ENCODE results near the gene SRGAP1. TPM values are rescaled to one million over a fixed set of nuclear protein-coding genes. Genes with fewer than 3 reads are reported as not detected.
"Not testable (repeated sequence)": the region's sequence is repeated elsewhere in the genome, so short reads cannot be mapped to it uniquely, and the experiment has no call there.

Gene SRGAP1
- total RNA-seq, 1 donor from 2014 or later, result 0.07 TPM

GRCh38 chr12:64120568-64120967, 276.1 kb downstream of the SRGAP1 start:
- no peaks in the 10 kb centered on the region for H3K9me3 Mint-ChIP-seq
- no peaks in the 10 kb centered on the region for H3K36me3 Mint-ChIP-seq (ENCODE audit: low read depth)
- DNase-seq (ENCODE audit: low spot score), result no peak

DNA sequence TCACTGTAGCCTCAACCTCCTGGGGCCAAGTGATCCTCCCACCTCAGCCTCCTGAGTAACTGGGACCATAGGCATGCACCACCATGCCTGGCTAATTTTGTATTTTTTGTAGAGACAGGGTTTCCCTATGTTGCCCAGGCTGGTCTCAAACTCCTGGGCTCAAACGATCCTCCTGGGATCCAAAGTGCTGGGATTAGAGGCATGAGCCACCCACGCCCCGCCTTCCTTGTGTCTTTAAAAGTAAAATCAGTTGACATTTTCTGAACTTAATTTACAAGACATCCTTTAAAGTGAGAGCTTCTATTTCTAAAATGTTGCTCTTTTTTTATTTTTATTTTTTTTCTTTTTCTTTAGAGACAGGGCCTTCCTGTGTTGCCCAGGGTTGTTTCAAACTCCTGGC, 276.6 kb downstream of the SRGAP1 start:
- intact Hi-C loops (cut with micrococcal nuclease); H3K27ac Mint-ChIP-seq; H3K36me3 Mint-ChIP-seq (ENCODE audit: low read depth); H3K4me1 Mint-ChIP-seq (ENCODE audit: low read depth); H3K9me3 Mint-ChIP-seq; H3K27me3 Mint-ChIP-seq (ENCODE audit: low read depth); DNase-seq (ENCODE audit: low spot score); H3K4me3 Mint-ChIP-seq (ENCODE audit: low read depth): not testable (repeated sequence)

More at GRCh38 chr12:64120568-64120967, 276.1 kb downstream of the SRGAP1 start:
- H3K4me1 Mint-ChIP-seq (ENCODE audit: low read depth), result no peaks in the 10 kb centered on the region
- H3K27ac Mint-ChIP-seq, result no peak overlapping the region
- intact Hi-C loops (cut with micrococcal nuclease), result no loop called here
- peaks cover 8% of the 10 kb centered on the region for H3K27me3 Mint-ChIP-seq (ENCODE audit: low read depth)
- H3K4me3 Mint-ChIP-seq (ENCODE audit: low read depth), result no peak overlapping the region

GRCh38 chr12:64122154-64122553, 277.7 kb downstream of the SRGAP1 start:
- no peaks in the 10 kb centered on the region for H3K36me3 Mint-ChIP-seq (ENCODE audit: low read depth)
- H3K27ac Mint-ChIP-seq, result no peak overlapping the region
- intact Hi-C loops (cut with micrococcal nuclease), result no loop called here

GRCh38 chr12:64122995-64123394, 278.5 kb downstream of the SRGAP1 start:
- no peaks in the 10 kb centered on the region for H3K4me1 Mint-ChIP-seq (ENCODE audit: low read depth)
- H3K27ac Mint-ChIP-seq, result no peak overlapping the region
- H3K27me3 Mint-ChIP-seq (ENCODE audit: low read depth), result peaks cover 6% of the 10 kb centered on the region
- H3K9me3 Mint-ChIP-seq, result no peaks in the 10 kb centered on the region
- H3K4me3 Mint-ChIP-seq (ENCODE audit: low read depth), result no peak overlapping the region
- H3K36me3 Mint-ChIP-seq (ENCODE audit: low read depth), result no peaks in the 10 kb centered on the region
- intact Hi-C loops (cut with micrococcal nuclease), result no loop called here
- no peak for DNase-seq (ENCODE audit: low spot score)

More at GRCh38 chr12:64122154-64122553, 277.7 kb downstream of the SRGAP1 start:
- no peak for DNase-seq (ENCODE audit: low spot score)
- H3K4me1 Mint-ChIP-seq (ENCODE audit: low read depth), result no peaks in the 10 kb centered on the region
- no peaks in the 10 kb centered on the region for H3K9me3 Mint-ChIP-seq
- no peak overlapping the region for H3K4me3 Mint-ChIP-seq (ENCODE audit: low read depth)
- H3K27me3 Mint-ChIP-seq (ENCODE audit: low read depth), result peaks cover 6% of the 10 kb centered on the region

DNA sequence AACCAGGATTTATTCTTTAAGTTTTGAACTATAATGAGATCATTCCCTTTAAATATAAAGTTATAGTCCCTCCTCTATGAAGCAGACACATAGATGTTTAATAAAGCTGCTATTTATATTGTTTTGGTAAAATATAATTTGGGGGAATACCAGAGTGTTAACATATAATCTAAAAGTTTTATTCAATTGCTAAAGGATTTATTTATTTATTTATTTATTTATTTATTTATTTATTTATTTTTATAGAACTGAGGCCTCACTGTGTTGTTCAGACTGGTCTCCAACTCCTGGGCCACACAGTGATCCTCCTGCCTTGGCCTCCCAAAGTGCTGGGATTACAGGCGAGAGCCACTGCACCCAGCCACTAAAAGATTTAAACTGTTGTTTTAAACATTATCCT, 278.9 kb downstream of the SRGAP1 start:
- Mint-ChIP-seq H3K27ac (no peak overlapping the region), H3K9me3 (no peaks in the 10 kb centered on the region), H3K4me3 (ENCODE audit: low read depth) (no peak overlapping the region), H3K36me3 (ENCODE audit: low read depth) (no peaks in the 10 kb centered on the region), H3K27me3 (ENCODE audit: low read depth) (peaks cover 6% of the 10 kb centered on the region), H3K4me1 (ENCODE audit: low read depth) (no peaks in the 10 kb centered on the region)
- intact Hi-C loops (cut with micrococcal nuclease), result no loop called here
- DNase-seq (ENCODE audit: low spot score), result no peak

DNA sequence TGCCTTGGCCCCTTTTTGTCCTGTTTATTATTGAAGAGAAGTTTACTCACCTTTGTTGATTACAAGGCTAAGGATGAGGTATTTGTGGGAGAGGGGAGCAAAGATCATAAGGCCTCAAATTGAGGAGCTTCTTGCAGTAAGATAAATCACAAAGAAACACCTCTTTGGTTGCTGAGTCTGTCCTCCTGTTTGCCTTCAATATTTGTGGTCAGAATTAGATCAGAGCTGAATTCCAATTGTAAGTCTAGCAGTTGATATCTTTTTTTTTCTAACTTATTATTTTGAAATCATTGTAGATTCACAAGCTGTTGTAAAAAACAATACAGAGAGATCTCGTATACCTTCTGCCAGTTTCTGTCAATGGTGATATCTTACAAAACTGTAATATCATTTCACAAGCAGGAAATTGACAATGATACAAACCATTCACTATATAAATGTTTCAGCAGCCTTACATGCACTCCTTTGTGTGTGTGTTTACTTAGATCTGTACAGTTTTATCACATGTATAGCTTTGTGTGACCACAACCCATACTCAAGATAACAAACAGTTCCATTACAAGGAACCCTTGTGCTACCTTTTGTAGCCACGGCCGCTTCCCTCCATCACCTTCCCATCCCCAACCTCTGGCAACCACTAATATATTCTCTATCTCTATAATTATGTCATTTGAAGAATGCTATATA, 280.2 kb downstream of the SRGAP1 start:
- Mint-ChIP-seq H3K36me3 (ENCODE audit: low read depth) (no peaks in the 10 kb centered on the region), H3K27ac (no peak overlapping the region), H3K4me3 (ENCODE audit: low read depth) (no peak overlapping the region), H3K27me3 (ENCODE audit: low read depth) (peaks cover 4% of the 10 kb centered on the region), H3K4me1 (ENCODE audit: low read depth) (no peaks in the 10 kb centered on the region), H3K9me3 (no peaks in the 10 kb centered on the region)
- no peak for DNase-seq (ENCODE audit: low spot score)
- intact Hi-C loops (cut with micrococcal nuclease), result no loop called here

DNA sequence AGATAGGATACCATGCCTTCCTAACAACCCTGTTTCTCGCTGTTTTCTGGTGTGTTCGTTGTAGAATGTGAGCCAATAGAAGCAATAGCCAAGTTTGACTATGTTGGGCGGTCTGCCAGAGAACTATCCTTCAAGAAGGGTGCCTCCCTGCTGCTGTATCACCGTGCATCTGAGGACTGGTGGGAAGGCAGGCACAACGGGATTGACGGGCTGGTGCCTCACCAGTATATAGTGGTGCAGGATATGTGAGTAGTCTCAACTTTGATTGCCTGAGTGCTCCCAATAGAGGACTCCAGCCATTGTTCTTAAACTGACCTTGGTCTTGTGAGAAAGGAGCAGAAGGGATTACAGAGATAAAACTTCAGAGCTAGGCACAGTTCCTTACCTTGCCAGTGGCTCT, 281.4 kb downstream of the SRGAP1 start:
- H3K27ac Mint-ChIP-seq, result no peak overlapping the region
- no peak for DNase-seq (ENCODE audit: low spot score)
- no peaks in the 10 kb centered on the region for H3K36me3 Mint-ChIP-seq (ENCODE audit: low read depth)
- intact Hi-C loops (cut with micrococcal nuclease), result no loop called here
- no peak overlapping the region for H3K4me3 Mint-ChIP-seq (ENCODE audit: low read depth)
- peaks cover 4% of the 10 kb centered on the region for H3K27me3 Mint-ChIP-seq (ENCODE audit: low read depth)
- no peaks in the 10 kb centered on the region for H3K9me3 Mint-ChIP-seq
- no peaks in the 10 kb centered on the region for H3K4me1 Mint-ChIP-seq (ENCODE audit: low read depth)

GRCh38 chr12:64127811-64128210, 283.3 kb downstream of the SRGAP1 start:
- Mint-ChIP-seq H3K4me1 (ENCODE audit: low read depth) (no peaks in the 10 kb centered on the region), H3K36me3 (ENCODE audit: low read depth) (no peaks in the 10 kb centered on the region), H3K27me3 (ENCODE audit: low read depth) (no peaks in the 10 kb centered on the region), H3K27ac (no peak overlapping the region), H3K9me3 (no peaks in the 10 kb centered on the region), H3K4me3 (ENCODE audit: low read depth) (no peak overlapping the region)
- DNase-seq (ENCODE audit: low spot score), result no peak
- intact Hi-C loops (cut with micrococcal nuclease), result no loop called here

DNA sequence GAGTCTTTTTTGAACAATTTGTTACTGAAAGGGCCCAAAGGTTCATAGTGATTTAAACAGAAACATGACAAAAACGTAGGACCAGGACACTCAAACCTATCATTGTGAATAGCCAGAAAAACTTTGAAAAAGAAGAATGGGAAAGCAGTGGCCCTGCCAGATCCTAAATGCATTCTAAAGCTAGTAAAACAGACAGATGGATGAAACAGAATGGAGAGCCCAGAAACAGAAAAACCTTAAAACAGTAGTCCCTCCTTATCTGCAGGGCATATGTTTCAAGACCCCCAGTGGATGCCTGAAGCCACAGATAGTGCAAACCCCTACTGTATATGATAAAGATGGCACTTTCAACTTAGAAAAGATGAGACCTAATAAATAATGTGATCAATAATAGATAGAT, 283.9 kb downstream of the SRGAP1 start:
- H3K27me3 Mint-ChIP-seq (ENCODE audit: low read depth), result no peaks in the 10 kb centered on the region
- no peak overlapping the region for H3K4me3 Mint-ChIP-seq (ENCODE audit: low read depth)
- no peaks in the 10 kb centered on the region for H3K9me3 Mint-ChIP-seq
- intact Hi-C loops (cut with micrococcal nuclease), result no loop called here
- DNase-seq (ENCODE audit: low spot score), result no peak
- H3K36me3 Mint-ChIP-seq (ENCODE audit: low read depth), result no peaks in the 10 kb centered on the region
- H3K4me1 Mint-ChIP-seq (ENCODE audit: low read depth), result no peaks in the 10 kb centered on the region
- no peak overlapping the region for H3K27ac Mint-ChIP-seq

GRCh38 chr12:64130476-64130875, 286.0 kb downstream of the SRGAP1 start:
- DNase-seq (ENCODE audit: low spot score); H3K27me3 Mint-ChIP-seq (ENCODE audit: low read depth); H3K36me3 Mint-ChIP-seq (ENCODE audit: low read depth); H3K4me1 Mint-ChIP-seq (ENCODE audit: low read depth); H3K4me3 Mint-ChIP-seq (ENCODE audit: low read depth); H3K27ac Mint-ChIP-seq; H3K9me3 Mint-ChIP-seq; intact Hi-C loops (cut with micrococcal nuclease): not testable (repeated sequence)

DNA sequence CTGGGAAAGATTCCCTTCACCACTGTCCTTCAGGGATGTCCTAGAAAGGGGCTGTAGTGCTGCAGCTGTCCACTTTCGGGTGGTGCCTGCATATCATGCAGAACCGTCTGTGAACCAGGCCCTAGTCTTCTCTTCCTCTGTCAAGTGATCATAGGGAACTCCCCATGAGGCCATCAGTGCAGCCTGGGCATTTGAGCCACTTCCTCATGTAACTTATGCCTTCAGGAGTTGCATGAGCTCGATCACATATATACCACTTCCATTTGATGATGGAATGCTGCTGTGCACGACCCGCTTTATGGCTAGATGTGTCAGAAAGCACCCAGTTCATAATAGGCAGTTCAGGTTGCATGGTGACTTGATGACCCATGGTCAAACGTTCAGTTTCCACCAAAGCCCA, 287.0 kb downstream of the SRGAP1 start:
- intact Hi-C loops (cut with micrococcal nuclease); H3K9me3 Mint-ChIP-seq; H3K27me3 Mint-ChIP-seq (ENCODE audit: low read depth); H3K36me3 Mint-ChIP-seq (ENCODE audit: low read depth); DNase-seq (ENCODE audit: low spot score); H3K4me1 Mint-ChIP-seq (ENCODE audit: low read depth); H3K4me3 Mint-ChIP-seq (ENCODE audit: low read depth); H3K27ac Mint-ChIP-seq: not testable (repeated sequence)

GRCh38 chr12:64132672-64133071, 288.2 kb downstream of the SRGAP1 start:
- H3K4me1 Mint-ChIP-seq (ENCODE audit: low read depth); H3K27ac Mint-ChIP-seq; H3K36me3 Mint-ChIP-seq (ENCODE audit: low read depth); DNase-seq (ENCODE audit: low spot score); intact Hi-C loops (cut with micrococcal nuclease); H3K27me3 Mint-ChIP-seq (ENCODE audit: low read depth); H3K9me3 Mint-ChIP-seq; H3K4me3 Mint-ChIP-seq (ENCODE audit: low read depth): not testable (repeated sequence)

DNA sequence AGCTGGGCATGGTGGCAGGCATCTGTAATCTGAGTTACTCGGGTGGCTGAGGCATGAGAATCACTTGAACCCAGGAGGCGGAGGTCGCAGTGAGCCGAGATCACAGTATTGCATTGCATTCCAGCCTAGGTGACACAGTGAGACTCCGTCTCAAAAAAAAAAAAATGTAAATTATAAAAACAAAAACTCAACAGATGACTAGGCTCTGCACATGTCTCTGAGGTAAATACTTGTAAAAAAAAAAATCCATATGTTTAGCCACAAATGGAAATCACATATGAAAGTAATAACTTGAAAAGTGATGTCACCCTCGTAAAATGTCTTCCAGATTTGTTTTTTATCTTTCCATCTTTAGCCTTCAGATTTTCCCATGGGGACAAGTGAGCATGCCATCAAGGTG, 292.6 kb downstream of the SRGAP1 start:
- intact Hi-C loops (cut with micrococcal nuclease), result no loop called here
- H3K36me3 Mint-ChIP-seq (ENCODE audit: low read depth), result no peaks in the 10 kb centered on the region
- H3K4me1 Mint-ChIP-seq (ENCODE audit: low read depth), result no peaks in the 10 kb centered on the region
- H3K27me3 Mint-ChIP-seq (ENCODE audit: low read depth), result no peaks in the 10 kb centered on the region
- no peak for DNase-seq (ENCODE audit: low spot score)
- H3K4me3 Mint-ChIP-seq (ENCODE audit: low read depth), result no peak overlapping the region
- no peaks in the 10 kb centered on the region for H3K9me3 Mint-ChIP-seq
- no peak overlapping the region for H3K27ac Mint-ChIP-seq

DNA sequence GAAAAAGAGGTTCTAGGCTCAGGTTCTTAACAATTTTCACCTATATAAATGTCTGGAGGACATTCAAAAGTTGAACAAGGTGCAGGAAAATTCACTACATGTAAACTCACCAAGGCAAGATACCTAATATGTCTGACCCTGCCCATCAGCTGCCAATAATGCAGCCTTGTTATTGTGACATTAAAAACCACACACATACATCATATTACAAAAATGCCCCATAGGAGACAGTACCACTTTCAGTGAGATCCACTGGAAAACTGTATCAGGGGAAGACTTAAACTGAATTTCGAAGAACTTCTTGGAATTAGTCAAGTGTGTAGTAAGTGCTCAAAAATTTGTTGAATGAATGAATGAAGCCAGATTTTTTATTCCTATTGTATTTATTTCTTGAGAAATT, 294.5 kb downstream of the SRGAP1 start:
- no peak overlapping the region for H3K4me3 Mint-ChIP-seq (ENCODE audit: low read depth)
- intact Hi-C loops (cut with micrococcal nuclease), result no loop called here
- no peaks in the 10 kb centered on the region for H3K9me3 Mint-ChIP-seq
- DNase-seq (ENCODE audit: low spot score), result no peak
- H3K36me3 Mint-ChIP-seq (ENCODE audit: low read depth), result no peaks in the 10 kb centered on the region
- no peaks in the 10 kb centered on the region for H3K4me1 Mint-ChIP-seq (ENCODE audit: low read depth)
- H3K27me3 Mint-ChIP-seq (ENCODE audit: low read depth), result no peaks in the 10 kb centered on the region
- H3K27ac Mint-ChIP-seq, result no peak overlapping the region
